Urinary bladder (tissue), 4 donors: ENCODE data around the gene SMCO1. TPM values are rescaled to one million over a fixed set of nuclear protein-coding genes. Genes with fewer than 3 reads are reported as not detected.
A peak's percentile ranks its signal among the peaks of the same experiment; 100 is the strongest.
"Not testable (repeated sequence)": the region's sequence is repeated elsewhere in the genome, so short reads cannot be mapped to it uniquely, and the experiment has no call there.

Source experiments
- DNase-seq: peaks from one replicate; pipeline ENCODE4 v3.0.0-alpha.2; 2015; ENCODE audit errors: extremely low spot score
- H3K27ac ChIP-seq: one replicate; pipeline ENCODE4 v1.5.1; 2013; ENCODE audit warnings: low read depth, mild to moderate bottlenecking, moderate library complexity
- H3K36me3 ChIP-seq: one replicate; pipeline ENCODE4 v1.6.1; 2013; ENCODE audit warnings: mild to moderate bottlenecking, moderate library complexity; ENCODE audit not compliant: insufficient read depth
- H3K4me1 ChIP-seq: one replicate; pipeline ENCODE4 v1.6.1; 2013; ENCODE audit warnings: mild to moderate bottlenecking, moderate library complexity; ENCODE audit not compliant: insufficient read depth
- H3K4me3 ChIP-seq: one replicate; pipeline ENCODE4 v1.5.1; 2013; ENCODE audit warnings: low read depth, low read length
- WGBS: extraction: QIAGEN DNeasy Blood & Tissue Kit; methylation state at CpG from one replicate; pipeline ENCODE4 v1.1.7; 2013; 5-methylcytosine and 5-hydroxymethylcytosine counted together
- polyA plus RNA-seq: library from polyadenylated mRNA; stranded (reverse); fragments of 200-250 nt; gene quantifications from one replicate; pipeline ENCODE4 v1.2.3, GENCODE V29; 2013
- total RNA-seq: library from RNA; depleted of rRNA; stranded (reverse); fragments of >200 nt; gene quantifications from one replicate; pipeline ENCODE4 v1.2.3, GENCODE V29; 2014
- donor health status: healthy with polysubstance abuse.
- donor health status: healthy.

SMCO1 gene
- total and polyA plus RNA-seq, 2 donors = not detected

GRCh38 chr3:196514350-196514716 lies 813 bp downstream of the SMCO1 start:
- H3K4me1 ChIP-seq = no peaks in the 10 kb centered on the region
- H3K36me3 ChIP-seq = no peaks in the 10 kb centered on the region
- no peak overlapping the region for H3K4me3 ChIP-seq
- 93% methylated on average over 1 of the region's 1 CpG for WGBS
- H3K27ac ChIP-seq = no peak overlapping the region
- DNase-seq = no peak

- WGBS = 84% methylated on average over 8 of the region's 8 CpGs
- Histone ChIP-seq H3K36me3 (no peaks in the 10 kb centered on the region), H3K27ac (no peak overlapping the region), H3K4me1 (no peaks in the 10 kb centered on the region), H3K4me3 (no peak overlapping the region)
- DNase-seq = no peak
These were observed 1.3 kb downstream of the SMCO1 start for GRCh38 chr3:196513697-196514349.

GRCh38 chr3:196511646-196512425 lies 3.3 kb downstream of the SMCO1 start:
- not testable (repeated sequence) for H3K27ac ChIP-seq, H3K4me3 ChIP-seq, H3K4me1 ChIP-seq, H3K36me3 ChIP-seq, DNase-seq
- WGBS = 92% methylated on average over 15 of the region's 15 CpGs

- DNase-seq, H3K4me1 ChIP-seq, H3K27ac ChIP-seq, H3K36me3 ChIP-seq, H3K4me3 ChIP-seq: not testable (repeated sequence)
- WGBS = 98% methylated on average over 1 of the region's 1 CpG
These were observed 4.0 kb downstream of the SMCO1 start for GRCh38 chr3:196511108-196511507.

GRCh38 chr3:196506687-196507086 lies 8.5 kb downstream of the SMCO1 start:
- no peaks in the 10 kb centered on the region for H3K4me1 ChIP-seq
- H3K36me3 ChIP-seq = no peaks in the 10 kb centered on the region
- no peak overlapping the region for H3K4me3 ChIP-seq
- H3K27ac ChIP-seq = no peak overlapping the region
- DNase-seq = no peak
- whole genome bisulfite sequencing = 87% methylated on average over 8 of the region's 8 CpGs

- 94% methylated on average over 6 of the region's 6 CpGs for WGBS
- DNase-seq = no peak
- no peak overlapping the region for H3K4me3 ChIP-seq
- H3K36me3 ChIP-seq = no peaks in the 10 kb centered on the region
- H3K4me1 ChIP-seq = no peaks in the 10 kb centered on the region
- no peak overlapping the region for H3K27ac ChIP-seq
These were observed 10.6 kb downstream of the SMCO1 start for GRCh38 chr3:196504556-196504955.

- not testable (repeated sequence) for H3K4me1 ChIP-seq, H3K36me3 ChIP-seq, DNase-seq
- H3K4me3 ChIP-seq = peak overlapping the region; percentile 87
- H3K27ac ChIP-seq = peak overlapping the region; percentile 95
- WGBS = 24% methylated on average over 7 of the region's 7 CpGs
These were observed 11.1 kb downstream of the SMCO1 start for GRCh38 chr3:196504077-196504398.

- peak within 1 kb of the TSS; percentile 87 for H3K4me3 ChIP-seq
- under 1% methylated on average over 75 of the region's 75 CpGs for WGBS
- no peaks in the 10 kb centered on the region for H3K36me3 ChIP-seq
- H3K27ac ChIP-seq = peak within 1 kb of the TSS; percentile 95
- H3K4me1 ChIP-seq = no peaks in the 10 kb centered on the region
- DNase-seq = peak; percentile 84
These were observed 11.7 kb downstream of the SMCO1 start, which contains the start of gene RNF168 for GRCh38 chr3:196503196-196504076. Gene RNF168, minus strand, starts transcription at chr3:196503768. Its CDS starts 595 bp downstream, at chr3:196503173.

GRCh38 chr3:196502775-196503195 lies 12.4 kb downstream of the SMCO1 start:
- no peaks in the 10 kb centered on the region for H3K4me1 ChIP-seq
- peak overlapping the region; percentile 95 for H3K27ac ChIP-seq
- peak; percentile 29 for DNase-seq
- WGBS = under 1% methylated on average over 27 of the region's 27 CpGs
- peak overlapping the region; percentile 87 for H3K4me3 ChIP-seq
- H3K36me3 ChIP-seq = no peaks in the 10 kb centered on the region

GRCh38 chr3:196501316-196502044 lies 13.7 kb downstream of the SMCO1 start:
- 7% methylated on average over 14 of the region's 14 CpGs for WGBS
- peak overlapping the region; percentile 87 for H3K4me3 ChIP-seq
- DNase-seq = no peak
- no peak overlapping the region for H3K27ac ChIP-seq
- peaks cover 1% of the 10 kb centered on the region for H3K36me3 ChIP-seq
- H3K4me1 ChIP-seq = no peaks in the 10 kb centered on the region

GRCh38 chr3:196499807-196500524 lies 15.2 kb downstream of the SMCO1 start:
- no peak for DNase-seq
- Histone ChIP-seq H3K27ac (no peak overlapping the region), H3K4me3 (peak overlapping the region; percentile 32), H3K36me3 (peaks cover 2% of the 10 kb centered on the region), H3K4me1 (no peaks in the 10 kb centered on the region)
- WGBS = 71% methylated on average over 11 of the region's 11 CpGs

GRCh38 chr3:196499061-196499460 lies 16.1 kb downstream of the SMCO1 start:
- Histone ChIP-seq H3K4me3 (no peak overlapping the region), H3K4me1 (no peaks in the 10 kb centered on the region), H3K36me3 (peaks cover 2% of the 10 kb centered on the region), H3K27ac (no peak overlapping the region)
- no peak for DNase-seq
- 81% methylated on average over 5 of the region's 5 CpGs for whole genome bisulfite sequencing
